ENCODE data around the gene RPL10A. TPM values are rescaled to one million over a fixed set of nuclear protein-coding genes. Genes with fewer than 3 reads are reported as not detected.

Gene RPL10A
- total and polyA plus RNA-seq, 2 of the 13 experiments (the other 11 are each of a cell fraction or from before 2014, with no cell fraction given), result 1,854 to 2,726 TPM

GRCh38 chr6:35452183-35453090 is 15.8 kb upstream of the RPL10A start, which contains the start of gene FANCE (continued):
- peak; percentile 61 for TF ChIP-seq SOX5 (CRISPR knock-in tag; IDR thresholded peaks at IDR 0.05; ENCODE audit: borderline replicate concordance)
- peak; percentile 41; the same call in 1 of the 2 replicates for TF ChIP-seq THRA (CRISPR knock-in tag; IDR thresholded peaks at IDR 0.05; ENCODE audit: borderline replicate concordance)
- TF ChIP-seq ZNF33B (CRISPR knock-in tag; IDR thresholded peaks at IDR 0.05), result peak; percentile 69; the same call in 1 of the 2 replicates
- TF ChIP-seq ZBTB7A (CRISPR knock-in tag; IDR thresholded peaks at IDR 0.05), result 0 out of 2 replicates have a peak, but pooled peaks have one; percentile 20
- no peak for TF ChIP-seq ZNF253 (CRISPR knock-in tag; IDR thresholded peaks at IDR 0.05; ENCODE audit: borderline replicate concordance)
- TF ChIP-seq MAFG (CRISPR knock-in tag; IDR thresholded peaks at IDR 0.05), result no peak
- TF ChIP-seq ZFP37 (CRISPR knock-in tag; IDR thresholded peaks at IDR 0.05; ENCODE audit: borderline replicate concordance), result no peak; the same call in 1 of the 2 replicates
- peak; percentile 47; the same call in 1 of the 2 replicates for TF ChIP-seq ZNF792 (CRISPR knock-in tag; IDR thresholded peaks at IDR 0.05)
- TF ChIP-seq SMARCE1 (IDR thresholded peaks at IDR 0.05; ENCODE audit: borderline replicate concordance), result no peak
- TF ChIP-seq ESRRA (CRISPR knock-in tag; IDR thresholded peaks at IDR 0.05; ENCODE audit: low read depth), result peak; percentile 29; the same call in 1 of the 2 replicates
- no peak for TF ChIP-seq ZNF780A (CRISPR knock-in tag; IDR thresholded peaks at IDR 0.05)
- no peak; the same call in 1 of the 2 replicates for TF ChIP-seq DNMT3B (CRISPR knock-in tag; conservative IDR thresholded peaks at IDR 0.05)
- TF ChIP-seq KDM1A (CRISPR knock-in tag; IDR thresholded peaks at IDR 0.05), result no peak
- TF ChIP-seq TRIM24 (CRISPR knock-in tag; IDR thresholded peaks at IDR 0.05), result no peak
- no peak for TF ChIP-seq PLSCR1 (CRISPR knock-in tag; IDR thresholded peaks at IDR 0.05; ENCODE audit: borderline replicate concordance)
- TF ChIP-seq EHMT2 (IDR thresholded peaks at IDR 0.05; ENCODE audit: borderline replicate concordance, low read depth, low read length), result no peak
- peak; percentile 74; the same call in 1 of the 2 replicates for TF ChIP-seq KDM3A (CRISPR knock-in tag; IDR thresholded peaks at IDR 0.05; ENCODE audit: low read depth)
- 0 out of 2 replicates have a peak, but pooled peaks have one; percentile 64 for TF ChIP-seq ETV6 (CRISPR knock-in tag; conservative IDR thresholded peaks at IDR 0.05)
- TF ChIP-seq PRMT3 (CRISPR knock-in tag; IDR thresholded peaks at IDR 0.05; ENCODE audit: borderline replicate concordance, low read depth), result no peak
- TF ChIP-seq KAT2B (IDR thresholded peaks at IDR 0.05; ENCODE audit: borderline replicate concordance, low read depth, low read length), result no peak
- TF ChIP-seq TERF1 (CRISPR knock-in tag; IDR thresholded peaks at IDR 0.05), result no peak
- TF ChIP-seq MLXIP (CRISPR knock-in tag; IDR thresholded peaks at IDR 0.05; ENCODE audit: borderline replicate concordance), result no peak; the same call in 1 of the 2 replicates
- peak; percentile 78; the same call in 1 of the 2 replicates for TF ChIP-seq SMYD3 (CRISPR knock-in tag; IDR thresholded peaks at IDR 0.05)
- TF ChIP-seq ISL2 (CRISPR knock-in tag; IDR thresholded peaks at IDR 0.05), result no peak; the same call in 1 of the 2 replicates
